Uterus (tissue), 4 donors: ENCODE data around the gene TMEM170A. TPM values are rescaled to one million over a fixed set of nuclear protein-coding genes. Genes with fewer than 3 reads are reported as not detected.
A peak's percentile ranks its signal among the peaks of the same experiment; 100 is the strongest.
"Not testable (repeated sequence)": the region's sequence is repeated elsewhere in the genome, so short reads cannot be mapped to it uniquely, and the experiment has no call there.

Experiments used
- DNase-seq, 2 donors: peaks; one replicate each; pipeline ENCODE4 v3.0.0-alpha.2; 2019 to 2020
- H3K27ac ChIP-seq, 2 donors: fragments of 200-600 bp; sonication (generic); 1 replicate in 1 of 2; 2 replicates in 1 of 2; pipeline ENCODE4 v1.5.1; 2016 to 2018
- H3K27me3 ChIP-seq, 2 donors: fragments of 200-600 bp; sonication (generic); one replicate each; pipeline ENCODE4 v1.5.1; 2018 to 2019; ENCODE audit warnings: control low read depth in 1 of 2
- H3K36me3 ChIP-seq, 2 donors: fragments of 200-600 bp; sonication (generic); one replicate each; pipeline ENCODE4 v1.5.1; 2019; ENCODE audit warnings: control low read depth in 1 of 2
- H3K4me1 ChIP-seq, 2 donors: fragments of 200-600 bp; sonication (generic); one replicate each; pipeline ENCODE4 v1.5.1; 2018 to 2019; ENCODE audit warnings: control low read depth in 1 of 2
- H3K4me3 ChIP-seq, 2 donors: fragments of 200-600 bp; sonication (generic); 1 replicate in 1 of 2; 2 replicates in 1 of 2; pipeline ENCODE4 v1.5.1; 2018 to 2019; ENCODE audit warnings: mild to moderate bottlenecking in 1 of 2
- H3K9me3 ChIP-seq, 2 donors: fragments of 200-600 bp; sonication (generic); one replicate each; pipeline ENCODE4 v1.5.1; 2019; ENCODE audit warnings: control low read depth in 1 of 2
- POLR2A ChIP-seq, 2 donors: fragments of 450-650 bp; IDR thresholded peaks; one replicate each; pipeline ENCODE4 v1.6.1; 2016; ENCODE audit warnings: antibody characterized with exemption in 2 of 2, mild to moderate bottlenecking in 1 of 2, moderate library complexity in 1 of 2
- intact Hi-C: fragments of 100-400 bp; cut with DNase I; formaldehyde crosslinking; loops from one replicate; pipeline ENCODE4 v1.15.1; 2023; ENCODE audit warnings: low total_unique reads
- total RNA-seq, 4 donors: library from RNA; depleted of rRNA in 3 of 4; stranded (reverse); fragments of >200 nt in 3 of 4; gene quantifications; one replicate each; pipeline versions ENCODE4 v1.1.0 to v1.2.4, GENCODE V29; 2014 to 2023
- TF ChIP-seq, protein P1 (sequence below), 4 experiments: fragments of 200-600 bp in 2 of 4; fragments of 450-650 bp in 2 of 4; sonication (generic) in 2 of 4; IDR thresholded peaks; one replicate each; pipeline ENCODE4 v1.5.1; 2016 to 2019; ENCODE audit warnings: antibody characterized with exemption in 4 of 4, mild to moderate bottlenecking in 2 of 4, moderate library complexity in 1 of 4
- donor health status: DM: yes; HTN: yes; CAD: no.

The TMEM170A gene
- total RNA-seq, 4 donors from 2014 or later = 10.0 to 69.5 (median 21.4) TPM

- Histone ChIP-seq H3K36me3 (no peaks in the 10 kb centered on the region), H3K27me3 (no peaks in the 10 kb centered on the region), H3K4me1 (no peaks in the 10 kb centered on the region), H3K9me3 (no peaks in the 10 kb centered on the region), H3K27ac (no peak overlapping the region), H3K4me3 (no peak overlapping the region)
- DNase-seq = no peak
- TF ChIP-seq, protein P1, sequence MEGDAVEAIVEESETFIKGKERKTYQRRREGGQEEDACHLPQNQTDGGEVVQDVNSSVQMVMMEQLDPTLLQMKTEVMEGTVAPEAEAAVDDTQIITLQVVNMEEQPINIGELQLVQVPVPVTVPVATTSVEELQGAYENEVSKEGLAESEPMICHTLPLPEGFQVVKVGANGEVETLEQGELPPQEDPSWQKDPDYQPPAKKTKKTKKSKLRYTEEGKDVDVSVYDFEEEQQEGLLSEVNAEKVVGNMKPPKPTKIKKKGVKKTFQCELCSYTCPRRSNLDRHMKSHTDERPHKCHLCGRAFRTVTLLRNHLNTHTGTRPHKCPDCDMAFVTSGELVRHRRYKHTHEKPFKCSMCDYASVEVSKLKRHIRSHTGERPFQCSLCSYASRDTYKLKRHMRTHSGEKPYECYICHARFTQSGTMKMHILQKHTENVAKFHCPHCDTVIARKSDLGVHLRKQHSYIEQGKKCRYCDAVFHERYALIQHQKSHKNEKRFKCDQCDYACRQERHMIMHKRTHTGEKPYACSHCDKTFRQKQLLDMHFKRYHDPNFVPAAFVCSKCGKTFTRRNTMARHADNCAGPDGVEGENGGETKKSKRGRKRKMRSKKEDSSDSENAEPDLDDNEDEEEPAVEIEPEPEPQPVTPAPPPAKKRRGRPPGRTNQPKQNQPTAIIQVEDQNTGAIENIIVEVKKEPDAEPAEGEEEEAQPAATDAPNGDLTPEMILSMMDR (IDR thresholded peaks at IDR 0.05) = no peak
- no peak for TF ChIP-seq POLR2A (IDR thresholded peaks at IDR 0.05)
- intact Hi-C loops = no loop called here
Observed at GRCh38 chr16:75429621-75430403, 34.7 kb downstream of the TMEM170A start.

DNA sequence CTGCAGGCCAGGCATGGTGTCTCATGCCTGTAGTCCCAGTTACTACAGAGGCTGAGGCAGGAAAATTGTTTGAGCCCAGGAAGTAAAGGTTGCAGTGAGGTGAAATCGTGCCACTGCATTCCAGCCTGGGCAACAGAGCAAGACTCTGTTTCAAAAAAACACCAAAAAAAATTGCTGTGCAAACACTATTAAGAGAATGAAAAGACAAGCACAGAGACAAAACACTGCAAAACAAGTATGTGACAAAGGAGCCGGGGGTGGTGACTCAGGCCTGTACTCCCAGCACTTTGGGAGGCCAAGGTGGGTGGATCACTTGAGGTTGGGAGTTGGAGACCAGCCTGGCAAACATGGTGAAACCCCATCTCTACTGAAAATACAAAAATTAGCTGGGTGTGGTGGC, 38.0 kb downstream of the TMEM170A start:
- H3K4me3 ChIP-seq, H3K36me3 ChIP-seq, H3K4me1 ChIP-seq, H3K9me3 ChIP-seq, DNase-seq, intact Hi-C loops, H3K27me3 ChIP-seq, H3K27ac ChIP-seq: not testable (repeated sequence)

GRCh38 chr16:75424105-75424762, 40.3 kb downstream of the TMEM170A start:
- DNase-seq, H3K36me3 ChIP-seq, H3K9me3 ChIP-seq, H3K4me1 ChIP-seq, H3K27me3 ChIP-seq, H3K27ac ChIP-seq, H3K4me3 ChIP-seq, intact Hi-C loops: not testable (repeated sequence)

DNA sequence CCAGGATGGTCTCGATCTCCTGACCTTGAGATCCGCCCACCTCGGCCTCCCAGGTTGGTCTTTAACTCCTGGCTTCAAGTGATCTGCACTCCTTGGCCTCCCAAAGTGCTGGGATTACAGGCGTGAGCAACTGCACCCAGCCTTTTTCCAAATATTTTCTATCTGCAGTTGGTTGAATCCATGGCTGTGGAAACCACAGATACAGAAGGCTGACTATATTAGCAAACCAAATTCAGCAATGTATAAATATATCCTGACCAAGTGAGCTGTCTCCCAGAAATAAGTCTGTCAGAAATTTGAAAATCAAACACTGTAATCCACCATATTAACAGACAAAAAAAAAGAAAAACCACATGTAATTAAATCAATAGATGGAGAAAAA, 40.8 kb downstream of the TMEM170A start:
- Histone ChIP-seq H3K27me3 (no peaks in the 10 kb centered on the region), H3K27ac (no peak overlapping the region), H3K36me3 (no peaks in the 10 kb centered on the region), H3K4me1 (no peaks in the 10 kb centered on the region), H3K9me3 (no peaks in the 10 kb centered on the region), H3K4me3 (no peak overlapping the region)
- no peak for DNase-seq
- intact Hi-C loops = no loop called here
- TF ChIP-seq, protein P1 (IDR thresholded peaks at IDR 0.05) = no peak
- no peak for TF ChIP-seq POLR2A (IDR thresholded peaks at IDR 0.05)

- H3K9me3 ChIP-seq = no peaks in the 10 kb centered on the region
- TF ChIP-seq, protein P1 (IDR thresholded peaks at IDR 0.05) = no peak
- TF ChIP-seq POLR2A (IDR thresholded peaks at IDR 0.05) = no peak
- no peaks in the 10 kb centered on the region for H3K27me3 ChIP-seq
- no peaks in the 10 kb centered on the region for H3K36me3 ChIP-seq
- no peak overlapping the region for H3K4me3 ChIP-seq
- intact Hi-C loops = no loop called here
- no peaks in the 10 kb centered on the region for H3K4me1 ChIP-seq
- H3K27ac ChIP-seq = no peak overlapping the region
- DNase-seq = no peak
Observed at GRCh38 chr16:75421820-75422126, 42.7 kb downstream of the TMEM170A start.

GRCh38 chr16:75420987-75421819, 43.3 kb downstream of the TMEM170A start:
- Histone ChIP-seq H3K9me3 (no peaks in the 10 kb centered on the region), H3K36me3 (no peaks in the 10 kb centered on the region), H3K4me3 (no peak overlapping the region), H3K27me3 (no peaks in the 10 kb centered on the region), H3K4me1 (no peaks in the 10 kb centered on the region), H3K27ac (peak overlapping the region; percentile 35 to 51)
- peak; percentile 73 to 77 for DNase-seq
- intact Hi-C loops = no loop called here
- TF ChIP-seq POLR2A (IDR thresholded peaks at IDR 0.05) = no peak
- TF ChIP-seq, protein P1 (IDR thresholded peaks at IDR 0.05) = no peak
